ENCODE measurements around the gene BCL7A. TPM values are rescaled to one million over a fixed set of nuclear protein-coding genes. Genes with fewer than 3 reads are reported as not detected.

The BCL7A gene
- total and polyA plus RNA-seq, 2 of the 8 experiments (the other 6 are each of a cell fraction or from before 2014, with no cell fraction given): 11.9 to 12.7 TPM

GRCh38 chr12:122102331-122102730 lies 80.6 kb downstream of the BCL7A start:
- H3K18ac ChIP-seq (ENCODE audit: extremely low read depth, low read length): no peak overlapping the region
- no peak overlapping the region for H3K27ac ChIP-seq (ENCODE audit: low read depth, low read length)
- no peaks in the 10 kb centered on the region for H3K23me2 ChIP-seq (ENCODE audit: low read depth, low read length)
- H2BK5ac ChIP-seq (ENCODE audit: low read depth, low read length): no peak overlapping the region
- H3K4me2 ChIP-seq (ENCODE audit: insufficient read depth in 1 of 2, low read depth in 2 of 2, low read length in 2 of 2): no peak overlapping the region
- H3K23ac ChIP-seq (ENCODE audit: insufficient read length): no peak overlapping the region
- CTCF ChIA-PET (ENCODE audit: partially characterized antibody): interaction anchor here (1.1 kb wide), 1 partner anchor 18 kb away, joined by 3 read pairs; no protein-coding TSS in a partner anchor
- no peak overlapping the region for H2BK20ac ChIP-seq (ENCODE audit: low read length)
- H4K91ac ChIP-seq (replicated peaks; ENCODE audit: insufficient read length, low read length): no peak overlapping the region
- peaks cover 8% of the 10 kb centered on the region; the same call in 1 of the 2 replicates for H3K79me1 ChIP-seq (ENCODE audit: low read depth, low read length)
- no peak overlapping the region for H4K8ac ChIP-seq (ENCODE audit: extremely low read depth, insufficient read depth, low read length)
- no peak overlapping the region for H2BK12ac ChIP-seq (ENCODE audit: low read depth, low read length)
- peaks cover 0 to 12% of the 10 kb centered on the region in 2 experiments; a peak in 1 of 4 replicates for H3K79me2 ChIP-seq (ENCODE audit: control insufficient read depth in 1 of 2, insufficient read depth in 2 of 2, low read length in 2 of 2)
- no peak overlapping the region for H3K4me3 ChIP-seq (ENCODE audit: extremely low read depth in 1 of 4, insufficient read depth in 2 of 4, low read depth in 3 of 4, low read length in 4 of 4)
- no peak overlapping the region for H4K5ac ChIP-seq (ENCODE audit: insufficient read length, low read depth, low read length)
- DNase-seq (ENCODE audit: low read depth in 1 of 2, low spot score in 2 of 2): no peak
- H3K36me3 ChIP-seq (ENCODE audit: control insufficient read depth in 2 of 4, insufficient read depth in 4 of 4, low read length in 3 of 4): no peaks in the 10 kb centered on the region
- no peak overlapping the region for H3K9ac ChIP-seq (replicated peaks in 1 of 4; ENCODE audit: extremely low read depth in 1 of 4, low read depth in 3 of 4, low read length in 3 of 4)
- H3K14ac ChIP-seq (ENCODE audit: insufficient read length): no peak overlapping the region
- POLR2A ChIA-PET (ENCODE audit: partially characterized antibody): interaction anchor here (1.0 kb wide), 1 partner anchor 27 kb away, joined by 3 read pairs; no protein-coding TSS in a partner anchor
- H4K20me1 ChIP-seq (replicated peaks in 1 of 2; ENCODE audit: control insufficient read depth in 1 of 2, insufficient read depth in 2 of 2, low read length in 2 of 2): peaks cover 2 to 5% of the 10 kb centered on the region in 2 experiments
- H3K4ac ChIP-seq (replicated peaks; ENCODE audit: insufficient read length, low read depth, low read length): no peak overlapping the region
- no peak overlapping the region for H2AFZ ChIP-seq (ENCODE audit: low read length)
- H3K4me1 ChIP-seq (replicated peaks in 1 of 4; ENCODE audit: control insufficient read depth in 3 of 4, insufficient read depth in 4 of 4, low read length in 3 of 4): peaks cover 0 to 6% (median 0%) of the 10 kb centered on the region in 4 experiments; a peak in 2 of 7 replicates
- FAIRE-seq: no peak
- no peak overlapping the region for H2BK15ac ChIP-seq (ENCODE audit: low read length)
- H2BK120ac ChIP-seq (replicated peaks; ENCODE audit: low read depth, low read length): no peak overlapping the region
- H3K56ac ChIP-seq (replicated peaks; ENCODE audit: insufficient read length, low read depth, low read length): no peak overlapping the region
- no peaks in the 10 kb centered on the region for H3K27me3 ChIP-seq (replicated peaks in 1 of 4; ENCODE audit: control insufficient read depth in 3 of 4, extremely low read depth in 1 of 4, insufficient read depth in 3 of 4, low read length in 3 of 4)
- 90% methylated on average over 3 of the region's 3 CpGs; no CpG with 5 or more reads in 1 of the 2 experiments for WGBS, 2 experiments (ENCODE audit: extremely low coverage in 1 of 2, insufficient coverage in 1 of 2, insufficient read length in 1 of 2, insufficient replicate concordance in 2 of 2, low coverage in 1 of 2, low lambda C conversion rate in 2 of 2, missing lambda C conversion rate in 1 of 2)
- H2AK5ac ChIP-seq (ENCODE audit: low read depth, low read length): no peak overlapping the region
- H3K9me3 ChIP-seq (ENCODE audit: insufficient read depth in 2 of 2, low read depth in 1 of 2, low read length in 1 of 2): no peaks in the 10 kb centered on the region
- no peak for TF ChIP-seq NANOG (IDR thresholded peaks at IDR 0.05; ENCODE audit: insufficient read depth, low read depth, low read length, poor library complexity, severe bottlenecking)
- no peak for TF ChIP-seq TBP (IDR thresholded peaks at IDR 0.05; ENCODE audit: low read depth, low read length)
- TF ChIP-seq CHD1 (IDR thresholded peaks at IDR 0.05; ENCODE audit: low read depth, low read length): no peak
- no peak for TF ChIP-seq TCF12 (IDR thresholded peaks at IDR 0.05; ENCODE audit: low read depth, low read length)
- TF ChIP-seq BRCA1 (IDR thresholded peaks at IDR 0.05; ENCODE audit: low read depth, low read length): no peak
- TF ChIP-seq ASH2L (IDR thresholded peaks at IDR 0.05; ENCODE audit: low read length): no peak
- TF ChIP-seq GTF2F1 (IDR thresholded peaks at IDR 0.05; ENCODE audit: borderline replicate concordance, low read depth, low read length): no peak
